SJCRH30 (cell line): Measurements from ENCODE around the gene LTC4S. TPM values are rescaled to one million over a fixed set of nuclear protein-coding genes. Genes with fewer than 3 reads are reported as not detected.

ENCODE experiments used
- DNase-seq, 2 experiments: peaks; one replicate each; pipeline ENCODE4 v3.0.0-alpha.2; 2015 to 2020
- H3K27ac ChIP-seq: fragments of 250-450 bp; sonication (Bioruptor Pico); 2 replicates; pipeline ENCODE4 v1.5.1; 2020; ENCODE audit warnings: mild to moderate bottlenecking, moderate library complexity
- H3K27me3 ChIP-seq: fragments of 250-450 bp; sonication (Bioruptor Pico); 2 replicates; pipeline ENCODE4 v1.5.1; 2020; ENCODE audit warnings: mild to moderate bottlenecking, moderate library complexity
- H3K36me3 ChIP-seq: fragments of 250-450 bp; sonication (Bioruptor Pico); 2 replicates; pipeline ENCODE4 v1.5.1; 2020; ENCODE audit warnings: mild to moderate bottlenecking, moderate library complexity
- H3K4me1 ChIP-seq: fragments of 250-450 bp; sonication (Bioruptor Pico); 2 replicates; pipeline ENCODE4 v1.5.1; 2020; ENCODE audit warnings: mild to moderate bottlenecking, moderate library complexity
- H3K4me3 ChIP-seq: fragments of 250-450 bp; sonication (Bioruptor Pico); 2 replicates; pipeline ENCODE4 v1.5.1; 2020; ENCODE audit warnings: mild to moderate bottlenecking, moderate library complexity
- H3K9me3 ChIP-seq: fragments of 250-450 bp; sonication (Bioruptor Pico); replicated peaks from 2 replicates; pipeline ENCODE4 v1.5.1; 2020; ENCODE audit warnings: mild to moderate bottlenecking, moderate library complexity
- total RNA-seq: library from RNA; depleted of rRNA; stranded (reverse); fragments of >200 nt; shearing (Covaris generic); gene quantifications from 2 replicates; pipeline ENCODE4 v1.2.3, GENCODE V29; 2014; rRNA removed

The LTC4S gene
- total RNA-seq, 1 experiment from 2014 or later = not detected

- H3K9me3 ChIP-seq = peaks cover 7% of the 10 kb centered on the region; the same call in 1 of the 2 replicates
- H3K27me3 ChIP-seq = no peaks in the 10 kb centered on the region
- no peak overlapping the region for H3K27ac ChIP-seq
- peaks cover 35% of the 10 kb centered on the region for H3K36me3 ChIP-seq
- H3K4me3 ChIP-seq = no peak overlapping the region
- H3K4me1 ChIP-seq = no peaks in the 10 kb centered on the region
- no peak for DNase-seq
Measured at GRCh38 chr5:179840766-179841165, 47.0 kb downstream of the LTC4S start.

- H3K36me3 ChIP-seq = peaks cover 29% of the 10 kb centered on the region
- no peak for DNase-seq
- H3K4me1 ChIP-seq = no peaks in the 10 kb centered on the region
- H3K27me3 ChIP-seq = no peaks in the 10 kb centered on the region
- no peak overlapping the region for H3K27ac ChIP-seq
- no peak overlapping the region for H3K4me3 ChIP-seq
- H3K9me3 ChIP-seq = peaks cover 7% of the 10 kb centered on the region; the same call in 1 of the 2 replicates
Measured at GRCh38 chr5:179841621-179842020, 47.8 kb downstream of the LTC4S start.

Other genes with a start within 250 kb of the LTC4S start
- gene RUFY1, start 243.4 kb upstream of the LTC4S start, total RNA-seq = 24.8 and 25.7 TPM in 2 replicates
- 828 and 1,009 TPM in 2 replicates for gene HNRNPH1, start 170.3 kb upstream of the LTC4S start, total RNA-seq
- gene CBY3, start 113.0 kb upstream of the LTC4S start, total RNA-seq = not detected in 2 replicates
- 453 and 506 TPM in 2 replicates for gene CANX, start 95.0 kb upstream of the LTC4S start, total RNA-seq
- 25.0 and 25.1 TPM in 2 replicates for gene MAML1, start 61.2 kb upstream of the LTC4S start, total RNA-seq
- 55.5 and 60.5 TPM in 2 replicates for gene MGAT4B, start 12.9 kb downstream of the LTC4S start, total RNA-seq
- 64.9 and 65.8 TPM in 2 replicates for gene SQSTM1, start 26.9 kb downstream of the LTC4S start, total RNA-seq
- gene MRNIP, start 64.8 kb downstream of the LTC4S start, total RNA-seq = 10.3 and 15.3 TPM in 2 replicates
- 33.6 and 37.0 TPM in 2 replicates for gene TBC1D9B, start 113.9 kb downstream of the LTC4S start, total RNA-seq